Brain microvascular endothelial cell (primary cell): ENCODE measurements around the gene SLC12A3.

Source experiments
- DNase-seq: peaks from one replicate; pipeline ENCODE4 v3.0.0-alpha.2; 2020
- H3K27ac ChIP-seq: fragments of 250-450 bp; sonication (Bioruptor Pico); 2 replicates; pipeline ENCODE4 v1.5.1; 2020; ENCODE audit warnings: mild to moderate bottlenecking, moderate library complexity
- H3K27me3 ChIP-seq: fragments of 250-450 bp; sonication (Bioruptor Pico); replicated peaks from 2 replicates; pipeline ENCODE4 v1.5.1; 2020; ENCODE audit warnings: mild to moderate bottlenecking
- H3K36me3 ChIP-seq: fragments of 250-450 bp; sonication (Bioruptor Pico); replicated peaks from 2 replicates; pipeline ENCODE4 v1.5.1; 2020; ENCODE audit warnings: mild to moderate bottlenecking
- H3K4me3 ChIP-seq: 2 replicates; pipeline ENCODE4 v1.5.1; 2011; ENCODE audit warnings: low read depth, mild to moderate bottlenecking, control low read depth, low read length, moderate library complexity
- in situ Hi-C: cut with HindIII; loops from 2 replicates; pipeline ENCODE4 v1.10.0; 2017; ENCODE audit warnings: low sequenced_read_pairs, low pct_ligation_motif_present
- TF ChIP-seq, protein P1 (sequence below): IDR thresholded peaks from 2 replicates; pipeline ENCODE4 v1.5.1; 2011; ENCODE audit warnings: low read depth, mild to moderate bottlenecking, moderate library complexity, low read length, control low read depth, inconsistent platforms; ENCODE audit errors: missing control alignments

Gene SLC12A3

GRCh38 chr16:56929639-56930038 is 64.6 kb downstream of the SLC12A3 start:
- TF ChIP-seq, protein P1, sequence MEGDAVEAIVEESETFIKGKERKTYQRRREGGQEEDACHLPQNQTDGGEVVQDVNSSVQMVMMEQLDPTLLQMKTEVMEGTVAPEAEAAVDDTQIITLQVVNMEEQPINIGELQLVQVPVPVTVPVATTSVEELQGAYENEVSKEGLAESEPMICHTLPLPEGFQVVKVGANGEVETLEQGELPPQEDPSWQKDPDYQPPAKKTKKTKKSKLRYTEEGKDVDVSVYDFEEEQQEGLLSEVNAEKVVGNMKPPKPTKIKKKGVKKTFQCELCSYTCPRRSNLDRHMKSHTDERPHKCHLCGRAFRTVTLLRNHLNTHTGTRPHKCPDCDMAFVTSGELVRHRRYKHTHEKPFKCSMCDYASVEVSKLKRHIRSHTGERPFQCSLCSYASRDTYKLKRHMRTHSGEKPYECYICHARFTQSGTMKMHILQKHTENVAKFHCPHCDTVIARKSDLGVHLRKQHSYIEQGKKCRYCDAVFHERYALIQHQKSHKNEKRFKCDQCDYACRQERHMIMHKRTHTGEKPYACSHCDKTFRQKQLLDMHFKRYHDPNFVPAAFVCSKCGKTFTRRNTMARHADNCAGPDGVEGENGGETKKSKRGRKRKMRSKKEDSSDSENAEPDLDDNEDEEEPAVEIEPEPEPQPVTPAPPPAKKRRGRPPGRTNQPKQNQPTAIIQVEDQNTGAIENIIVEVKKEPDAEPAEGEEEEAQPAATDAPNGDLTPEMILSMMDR: no peak
- Histone ChIP-seq H3K4me3 (no peak overlapping the region), H3K36me3 (peaks cover 18% of the 10 kb centered on the region), H3K27ac (no peak overlapping the region), H3K27me3 (no peaks in the 10 kb centered on the region)
- in situ Hi-C loops: no loop called here
- no peak for DNase-seq

DNA sequence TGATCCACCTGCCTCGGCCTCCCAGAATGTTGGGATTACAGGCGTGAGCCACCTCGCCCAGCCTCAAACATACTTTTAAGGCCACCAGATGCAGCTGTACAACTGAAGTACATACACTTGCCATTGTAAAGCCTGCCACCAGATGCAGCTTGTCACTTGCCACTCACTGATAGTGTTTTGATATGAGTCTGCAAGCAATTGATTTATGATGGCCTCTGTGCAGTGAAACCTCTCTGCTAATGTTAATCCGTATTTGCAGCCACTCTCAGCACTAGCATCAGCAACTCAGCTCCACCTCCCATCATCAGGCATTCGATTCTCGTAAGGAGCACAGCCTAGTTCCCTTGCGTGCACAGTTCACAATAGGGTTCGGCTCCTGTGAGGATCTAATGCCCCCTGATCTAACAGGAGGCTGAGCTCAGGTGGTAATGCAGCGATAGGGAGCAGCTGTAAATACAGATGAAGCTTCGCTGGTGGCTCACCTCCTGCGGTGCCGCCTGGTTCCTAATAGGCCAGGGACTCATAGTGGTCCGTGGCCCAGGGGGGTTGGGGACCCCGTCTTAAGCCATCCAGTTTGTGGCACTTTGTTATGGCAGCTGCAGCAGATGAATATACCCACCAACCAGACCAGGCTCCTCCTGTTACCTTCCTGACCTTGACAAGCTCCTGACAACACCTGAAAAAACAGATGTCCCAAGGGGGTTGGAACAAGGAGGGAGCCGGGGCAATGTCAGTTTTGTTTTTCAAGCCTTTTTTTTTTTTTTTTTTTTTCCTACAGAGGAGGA is 65.7 kb downstream of the SLC12A3 start:
- TF ChIP-seq, protein P1: no peak
- Histone ChIP-seq H3K27me3 (no peaks in the 10 kb centered on the region), H3K27ac (no peak overlapping the region), H3K4me3 (no peak overlapping the region), H3K36me3 (peaks cover 25% of the 10 kb centered on the region)
- in situ Hi-C loops: no loop called here
- no peak for DNase-seq

DNA sequence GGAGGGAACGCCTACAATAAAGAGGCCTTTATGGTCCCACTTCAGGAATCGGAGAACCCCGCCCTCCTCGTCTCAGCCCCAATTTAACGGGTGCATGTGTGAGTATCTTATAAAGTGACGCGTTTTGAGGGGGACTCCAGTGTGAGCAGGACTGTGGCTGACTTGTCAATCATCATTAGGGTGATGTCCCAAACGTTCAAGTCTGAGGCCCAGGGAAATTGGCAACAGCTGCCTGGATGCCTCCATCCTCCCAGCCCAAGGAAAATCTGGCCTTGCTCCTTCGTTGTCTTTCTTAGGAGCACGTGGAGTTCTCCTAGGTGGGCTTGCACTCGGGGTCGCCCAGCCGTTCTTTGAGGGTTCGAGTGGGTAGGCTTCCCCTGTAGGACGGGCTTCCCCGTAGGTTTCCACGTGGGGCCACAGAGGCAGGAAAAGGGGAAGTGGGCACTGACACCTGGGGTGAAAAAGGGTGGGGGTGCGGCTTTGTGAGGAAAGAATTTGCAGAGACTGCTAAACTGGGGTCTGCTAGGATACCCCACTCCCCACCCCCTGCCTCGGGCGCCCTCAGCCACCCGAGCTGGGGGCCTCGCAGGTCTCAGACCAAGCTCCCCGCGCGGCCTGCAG is 66.4 kb downstream of the SLC12A3 start:
- Histone ChIP-seq H3K27me3 (no peaks in the 10 kb centered on the region), H3K36me3 (peaks cover 31% of the 10 kb centered on the region), H3K4me3 (peak overlapping the region; percentile 40), H3K27ac (peak overlapping the region; percentile 96)
- TF ChIP-seq, protein P1: no peak
- DNase-seq: no peak
- in situ Hi-C loops: no loop called here

GRCh38 chr16:56931892-56932720 is 67.1 kb downstream of the SLC12A3 start, which contains the start of gene HERPUD1:
TSS of gene HERPUD1 (plus strand) at chr16:56932142. CDS start at chr16:56932245, 103 bp downstream.
- TF ChIP-seq, protein P1: no peak
- peaks cover 38% of the 10 kb centered on the region for H3K36me3 ChIP-seq
- peak; percentile 98 for DNase-seq
- no peaks in the 10 kb centered on the region for H3K27me3 ChIP-seq
- in situ Hi-C loops: no loop called here
- peak within 1 kb of the TSS; percentile 98 for H3K4me3 ChIP-seq
- H3K27ac ChIP-seq: peak within 1 kb of the TSS; percentile 96

- H3K27me3 ChIP-seq: no peaks in the 10 kb centered on the region
- in situ Hi-C loops: no loop called here
- peaks cover 47% of the 10 kb centered on the region for H3K36me3 ChIP-seq
- H3K27ac ChIP-seq: peak overlapping the region; percentile 96
- TF ChIP-seq, protein P1: no peak
- DNase-seq: peak; percentile 55
- H3K4me3 ChIP-seq: peak overlapping the region; percentile 98
Measured at GRCh38 chr16:56932721-56933619, 68.0 kb downstream of the SLC12A3 start.
